Kasumi-1 (cell line): ENCODE results near the gene PRKCE.

Experiments
- DNase-seq, 2 experiments: peaks; one replicate each; lab custom pipeline; 2025; lab: John Stamatoyannopoulos, UW

Gene PRKCE

DNA sequence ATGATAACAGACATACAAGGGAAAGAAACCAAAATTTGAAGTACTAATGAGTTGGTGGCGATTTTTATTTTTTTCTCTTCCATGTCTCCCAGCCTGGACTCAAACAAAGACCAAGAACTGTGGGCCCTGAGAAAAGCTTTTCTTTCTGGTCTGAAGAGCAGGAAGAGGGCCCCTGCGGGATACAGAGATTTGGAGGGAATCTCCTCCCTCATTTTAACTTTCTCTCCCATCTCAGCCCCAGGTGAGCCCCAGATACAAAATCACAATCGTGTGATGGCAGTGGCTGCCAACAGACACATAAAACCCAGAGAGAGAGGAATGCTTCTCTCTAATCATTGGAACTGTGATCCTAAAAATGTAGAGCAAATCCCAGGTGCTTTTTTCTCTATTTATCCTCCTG, 19.5 kb upstream of the PRKCE start:
- no peak for DNase-seq

DNA sequence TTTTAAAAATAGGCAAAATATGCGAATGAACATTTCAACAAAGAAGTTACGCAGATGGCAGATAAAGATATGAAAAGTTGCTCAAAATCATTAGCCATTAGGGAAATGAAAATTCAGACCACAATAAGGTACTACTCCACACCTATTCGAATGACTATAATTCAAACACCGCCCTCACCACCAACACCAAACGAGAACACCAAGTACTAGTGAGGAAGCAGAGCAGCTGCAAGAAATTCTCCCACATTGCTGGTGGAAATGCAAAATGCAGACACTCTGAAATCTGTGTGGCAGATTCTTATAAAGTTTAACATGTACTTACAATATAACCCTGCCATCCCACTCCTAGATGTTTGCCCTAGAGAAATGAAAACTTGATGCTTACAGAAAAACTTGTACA, 17.3 kb upstream of the PRKCE start:
- DNase-seq = no peak

DNA sequence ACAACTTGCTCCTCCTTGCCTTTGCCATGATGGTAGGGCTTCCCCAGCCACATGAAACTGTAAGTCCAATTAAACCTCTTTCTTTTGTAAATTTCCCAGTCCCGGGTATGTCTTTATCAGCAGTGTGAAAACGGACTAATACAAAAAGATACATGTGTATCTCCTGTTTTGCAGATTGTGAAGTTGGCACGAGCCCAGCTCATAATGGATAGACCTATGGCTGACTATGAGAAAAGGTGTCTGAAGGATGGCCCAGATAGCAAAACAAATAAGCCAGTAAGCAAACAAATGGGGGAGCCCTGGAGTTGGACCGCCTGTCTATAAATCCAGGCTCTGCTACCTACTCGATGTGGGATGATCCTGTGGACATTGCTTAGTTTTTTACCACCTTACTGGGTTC, 15.5 kb upstream of the PRKCE start:
- no peak for DNase-seq

DNA sequence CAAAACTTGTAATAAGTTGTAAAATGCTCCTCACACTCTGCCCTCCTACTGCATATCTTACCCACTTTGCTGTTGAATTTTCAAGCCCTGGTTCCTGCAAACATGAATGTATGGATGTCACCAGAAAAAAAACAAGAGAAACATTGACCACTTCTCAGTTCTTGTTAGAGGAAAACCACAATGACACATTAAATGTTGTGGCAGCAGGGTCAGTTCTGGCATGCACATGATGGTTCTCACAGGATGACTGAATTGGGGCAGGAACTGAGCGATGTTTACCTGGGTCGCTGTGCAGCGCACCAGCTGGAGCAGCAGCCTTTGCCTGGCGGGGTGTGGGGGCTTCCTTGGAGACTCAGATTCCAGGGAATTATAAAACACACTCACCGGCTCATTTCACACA, 14.0 kb upstream of the PRKCE start:
- DNase-seq = peak; percentile 16 to 22

DNA sequence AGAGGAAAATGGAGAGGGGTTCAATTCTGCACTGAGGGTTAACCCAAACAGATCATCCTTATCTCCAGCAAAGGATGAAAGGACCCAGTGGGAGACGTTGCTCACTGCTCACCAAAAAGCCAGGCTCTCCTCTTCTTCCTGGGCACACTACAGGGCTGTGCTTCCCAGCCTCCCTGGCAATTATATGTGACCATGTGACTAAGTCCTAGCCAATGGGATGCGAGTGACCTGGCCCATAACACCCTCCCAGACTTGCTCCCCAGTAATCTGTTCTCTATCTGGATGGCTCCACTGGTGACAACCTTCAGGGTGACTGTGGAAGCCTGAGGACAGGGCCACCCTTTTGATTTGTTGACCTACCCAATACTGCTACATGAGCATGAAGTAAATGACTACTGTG, 10.9 kb upstream of the PRKCE start:
- no peak for DNase-seq

DNA sequence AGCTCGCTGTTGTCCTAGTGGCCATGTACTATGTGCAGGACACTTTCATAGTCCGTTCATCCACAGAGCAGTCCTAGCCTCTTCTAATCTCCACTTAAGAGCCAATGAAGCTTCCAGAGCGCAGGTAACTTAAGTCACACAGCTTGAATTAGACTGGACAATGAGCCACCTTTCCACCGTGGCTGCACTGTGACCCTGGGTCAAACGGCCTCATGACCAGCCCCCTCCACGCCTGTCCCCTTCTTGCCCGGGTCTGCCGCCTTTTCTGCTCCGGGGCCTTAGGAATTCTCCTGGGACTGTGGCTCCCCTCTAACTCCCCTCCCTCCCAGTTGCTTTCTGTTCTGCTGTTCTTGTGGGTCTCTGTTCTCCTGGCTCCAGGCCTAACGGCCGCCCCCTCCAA, 8.4 kb upstream of the PRKCE start:
- DNase-seq = no peak

DNA sequence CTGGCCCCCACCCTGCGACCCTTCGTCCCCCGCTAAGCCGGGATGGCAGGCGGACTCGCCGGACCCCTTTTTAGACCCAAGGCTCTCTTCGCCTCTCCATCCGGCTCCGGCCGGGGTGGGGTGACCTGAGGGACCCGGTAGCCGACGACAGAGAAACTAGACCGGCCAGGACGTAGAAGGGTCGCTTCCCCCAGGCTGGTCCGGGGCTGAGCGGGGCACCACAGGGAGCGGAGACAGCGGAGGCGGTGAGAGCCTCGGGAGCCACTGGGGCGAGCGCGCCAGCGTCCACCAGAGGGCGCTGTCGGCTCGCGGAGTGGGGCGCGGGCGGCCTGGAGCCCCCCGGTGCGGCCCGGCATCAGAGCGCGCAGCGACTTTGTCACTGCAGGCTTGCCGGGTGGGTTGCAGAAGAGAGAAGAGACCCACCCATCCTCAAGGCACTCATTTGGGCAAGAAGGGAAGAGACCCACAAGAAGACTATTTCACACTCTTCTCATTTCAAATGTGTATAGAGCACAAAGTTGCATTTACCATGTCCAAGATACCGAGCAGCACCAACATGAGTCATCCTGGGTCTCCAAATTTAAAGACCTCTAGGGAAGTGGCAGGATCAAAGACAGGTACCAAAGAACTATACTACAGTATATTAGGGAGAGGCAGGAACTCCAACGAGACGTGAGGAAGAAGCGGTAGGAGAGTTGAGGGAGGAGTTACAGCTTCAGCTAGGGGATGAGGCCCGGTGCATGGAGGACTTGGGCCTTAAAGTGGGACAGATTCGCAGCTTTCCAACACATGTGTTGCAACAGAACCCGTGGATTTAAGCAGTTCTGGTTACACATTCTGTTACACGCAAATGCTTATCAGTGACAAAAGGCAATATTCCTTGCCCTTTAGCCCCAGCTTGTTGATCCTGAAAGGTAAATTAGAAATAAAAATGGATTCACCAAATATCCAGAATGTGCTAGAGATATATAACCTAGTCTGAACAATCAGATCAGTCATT, 7.6 kb upstream of the PRKCE start:
- DNase-seq = peak; percentile 44 to 48

DNA sequence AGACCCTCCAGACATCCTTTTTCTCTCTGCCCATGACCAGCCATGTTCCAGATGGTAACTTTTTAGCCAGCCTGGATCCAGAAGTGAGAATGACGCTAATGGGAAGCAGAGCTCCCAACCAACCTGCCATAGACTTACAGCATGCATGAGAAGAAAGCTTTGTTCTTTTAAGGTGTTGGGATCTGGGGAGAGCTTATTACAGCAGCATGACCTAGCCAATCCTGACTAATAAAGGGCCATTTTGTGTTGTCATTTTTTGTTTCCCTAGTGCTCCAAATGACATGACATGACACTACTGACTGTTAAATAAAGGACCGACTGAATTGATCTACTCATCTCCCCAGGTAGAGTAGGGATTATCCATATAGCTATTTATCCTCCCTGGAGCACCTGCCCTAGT, 5.2 kb upstream of the PRKCE start:
- no peak for DNase-seq

DNA sequence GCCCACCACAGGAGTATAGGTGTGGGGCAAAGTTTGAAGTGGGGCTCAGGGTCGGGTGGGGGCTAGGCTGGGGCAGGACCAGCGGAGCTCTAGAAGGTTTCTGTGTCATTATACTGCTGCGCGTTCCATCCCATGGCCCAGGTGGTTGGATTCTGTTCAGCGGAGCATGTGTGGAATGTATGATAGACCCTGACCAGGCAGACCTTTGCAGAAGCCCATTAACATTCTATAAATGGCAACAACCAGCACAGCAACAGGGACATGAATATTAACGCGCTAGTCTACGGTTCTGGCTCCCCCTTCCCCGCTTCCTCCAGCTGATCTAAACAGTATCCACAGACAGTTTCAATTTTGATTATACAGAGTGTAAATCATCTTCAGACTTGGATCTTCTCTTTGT, 4.1 kb upstream of the PRKCE start:
- DNase-seq = no peak

DNA sequence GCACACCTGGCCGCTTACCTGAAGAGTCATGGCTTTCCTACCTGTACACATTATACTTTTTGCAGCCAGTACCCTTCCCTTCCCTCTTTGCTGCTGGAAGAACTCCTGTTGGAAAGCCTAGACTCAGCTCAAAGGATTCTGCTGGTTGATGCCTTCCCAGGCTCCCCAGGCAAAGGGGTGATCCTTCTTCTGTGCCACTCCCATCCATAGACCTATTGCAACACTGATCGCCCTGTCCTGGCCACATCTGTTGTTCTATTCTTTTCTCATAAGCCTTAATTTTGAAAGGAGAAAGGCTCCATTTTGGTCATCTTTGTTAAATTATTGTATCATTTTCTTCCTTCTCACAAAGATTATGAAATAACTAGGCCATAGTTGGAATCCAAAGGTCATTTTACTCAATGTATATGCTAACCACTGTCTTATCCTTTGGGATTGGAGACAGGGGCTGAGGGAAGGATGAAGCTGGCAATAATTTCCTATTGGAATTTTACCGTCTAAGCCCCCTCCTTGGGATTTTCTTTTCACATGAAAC, 3.4 kb upstream of the PRKCE start:
- no peak for DNase-seq

DNA sequence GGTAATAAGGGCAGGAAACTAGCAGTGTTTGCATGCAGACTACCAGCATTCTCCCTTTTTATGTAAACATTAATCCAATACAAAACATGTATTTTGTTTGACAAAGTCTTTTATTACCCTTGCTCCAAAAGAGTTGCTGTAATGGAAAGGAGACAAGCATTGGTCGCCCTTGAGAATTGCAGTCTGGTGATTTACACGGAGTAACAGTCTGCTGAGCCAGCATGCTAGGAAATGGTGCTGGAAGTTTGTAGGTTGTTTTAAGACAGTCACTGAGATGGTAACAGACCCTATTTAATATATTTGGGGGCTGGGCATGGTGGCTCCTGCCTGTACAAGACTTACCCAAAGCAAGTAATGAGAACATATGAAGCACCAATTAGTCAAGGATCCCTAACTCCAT, 2.8 kb upstream of the PRKCE start:
- no peak for DNase-seq

DNA sequence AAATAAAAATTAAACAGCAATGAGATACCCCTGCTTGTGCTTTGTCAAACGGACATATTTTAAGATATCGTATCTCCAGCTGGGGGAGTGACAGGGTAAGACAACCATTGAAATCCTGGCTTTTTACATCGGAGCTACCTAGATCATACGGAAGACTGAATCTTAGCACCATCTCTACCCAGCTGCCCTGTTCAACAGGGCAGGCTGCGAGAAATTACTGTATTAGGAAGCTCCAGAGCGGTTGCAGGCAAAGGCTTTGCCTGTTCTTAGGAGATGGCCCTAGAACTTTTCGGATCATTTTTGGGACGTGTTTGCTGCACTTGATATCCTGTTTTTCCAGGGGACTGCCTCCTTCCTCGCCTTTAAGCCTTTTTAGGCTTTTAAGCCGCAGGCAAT, 2.0 kb upstream of the PRKCE start:
- peak in 1 of 2 experiments; percentile 41 for DNase-seq

DNA sequence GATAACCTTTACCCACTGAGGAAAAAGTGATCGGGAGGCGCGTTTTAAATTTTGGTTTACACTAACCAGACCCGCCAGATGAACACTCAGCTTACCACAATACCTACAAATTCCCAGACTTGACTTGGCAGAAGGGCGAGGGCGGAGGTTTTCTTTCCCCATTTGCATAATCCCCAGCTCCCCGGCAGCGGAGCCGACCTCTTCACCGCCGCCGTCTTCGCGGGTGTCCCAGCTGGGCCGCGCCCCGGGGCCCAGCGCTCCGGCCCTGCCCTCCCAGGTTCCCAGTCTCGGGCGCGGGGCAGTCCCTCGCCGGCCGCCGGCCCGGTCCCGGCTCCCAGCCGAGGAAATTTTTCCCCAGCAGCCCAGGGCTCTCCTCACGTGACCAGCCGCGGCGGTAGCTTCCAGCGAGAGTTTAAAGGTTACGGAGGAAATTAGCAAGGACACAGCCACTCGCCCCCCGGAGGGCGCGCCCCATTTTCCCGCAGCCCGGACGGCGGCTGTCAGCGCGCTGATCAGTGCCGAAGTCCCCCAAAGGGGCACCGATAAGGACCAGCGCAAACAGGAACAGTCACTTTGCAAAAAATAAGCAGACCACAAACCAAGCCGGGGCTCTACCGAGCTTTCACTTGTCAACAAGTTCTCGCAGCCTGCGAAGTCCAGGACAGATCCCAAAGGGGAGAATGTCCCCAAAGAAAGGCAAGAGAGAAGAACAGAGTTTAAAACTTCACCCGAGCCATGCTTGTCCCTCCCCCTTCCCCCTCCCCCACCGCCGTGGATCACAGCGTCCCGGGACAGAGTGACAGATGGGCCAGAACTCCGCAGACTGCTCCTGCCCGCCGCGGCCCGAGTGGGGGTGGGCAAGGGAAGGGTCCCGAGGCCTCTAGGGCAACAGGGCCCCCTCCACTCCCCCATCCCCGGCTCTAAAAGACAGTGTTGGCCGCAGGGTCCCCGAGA, 1.3 kb upstream of the PRKCE start:
- DNase-seq = peak; percentile 41 to 43

DNA sequence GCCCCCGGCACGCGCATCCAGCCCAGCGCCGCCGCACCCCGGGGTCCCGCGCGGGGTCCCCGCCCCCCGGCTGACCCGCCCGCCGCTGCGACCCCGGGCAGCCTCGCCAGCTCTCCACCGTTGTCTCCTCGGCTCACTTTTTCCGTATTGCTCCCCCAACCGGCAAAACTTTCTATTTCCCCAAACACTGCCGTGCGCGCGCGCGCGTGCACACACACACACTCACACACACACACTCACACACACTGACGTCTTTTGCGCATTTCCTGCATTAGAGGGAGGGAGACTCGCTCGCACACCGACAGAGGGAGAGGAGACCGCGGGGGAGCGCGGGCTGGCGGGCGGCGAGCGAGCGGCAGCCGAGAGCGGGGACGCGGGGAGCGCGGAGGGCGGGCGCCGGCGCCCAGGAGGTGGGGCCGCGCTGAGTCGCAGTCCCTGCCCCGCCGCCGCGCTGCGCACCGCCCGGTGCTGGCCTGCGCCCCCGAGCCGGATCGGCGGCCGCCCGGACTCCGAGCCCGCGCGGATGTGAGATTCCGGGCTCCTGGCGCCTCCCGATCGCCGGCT, 542 bp upstream of the PRKCE start:
- DNase-seq = peak; percentile 89 to 91

DNA sequence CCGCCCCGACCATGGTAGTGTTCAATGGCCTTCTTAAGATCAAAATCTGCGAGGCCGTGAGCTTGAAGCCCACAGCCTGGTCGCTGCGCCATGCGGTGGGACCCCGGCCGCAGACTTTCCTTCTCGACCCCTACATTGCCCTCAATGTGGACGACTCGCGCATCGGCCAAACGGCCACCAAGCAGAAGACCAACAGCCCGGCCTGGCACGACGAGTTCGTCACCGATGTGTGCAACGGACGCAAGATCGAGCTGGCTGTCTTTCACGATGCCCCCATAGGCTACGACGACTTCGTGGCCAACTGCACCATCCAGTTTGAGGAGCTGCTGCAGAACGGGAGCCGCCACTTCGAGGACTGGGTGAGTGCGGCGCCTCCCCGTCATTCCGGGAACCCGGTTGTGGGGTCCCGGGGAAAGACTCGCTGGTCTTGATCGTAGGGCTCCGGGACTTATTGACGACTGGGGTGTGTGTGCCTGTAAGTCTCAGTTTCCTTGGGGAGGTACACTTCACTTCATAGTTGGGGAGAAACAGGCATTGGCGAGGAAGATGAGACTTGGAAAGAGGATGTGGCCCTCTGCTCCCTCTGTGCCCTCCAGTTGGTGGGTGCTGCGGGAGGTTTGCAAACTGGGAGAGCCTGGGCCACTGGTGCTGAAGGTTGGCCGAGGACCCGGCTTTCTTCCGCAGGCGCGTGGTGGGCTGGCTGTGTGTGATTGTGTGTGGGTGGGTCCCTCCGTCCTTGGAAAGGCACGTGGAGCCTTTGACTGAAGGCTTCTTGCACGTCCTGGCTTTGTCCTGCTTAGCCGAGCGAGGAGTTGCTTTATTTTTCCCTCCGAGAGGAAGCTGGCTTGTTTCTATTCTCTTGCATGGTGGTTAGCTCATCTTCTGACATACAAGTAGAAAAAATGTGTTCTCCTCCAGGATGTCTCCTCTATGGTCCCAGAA, 886 bp downstream of the PRKCE start:
- no peak for DNase-seq

DNA sequence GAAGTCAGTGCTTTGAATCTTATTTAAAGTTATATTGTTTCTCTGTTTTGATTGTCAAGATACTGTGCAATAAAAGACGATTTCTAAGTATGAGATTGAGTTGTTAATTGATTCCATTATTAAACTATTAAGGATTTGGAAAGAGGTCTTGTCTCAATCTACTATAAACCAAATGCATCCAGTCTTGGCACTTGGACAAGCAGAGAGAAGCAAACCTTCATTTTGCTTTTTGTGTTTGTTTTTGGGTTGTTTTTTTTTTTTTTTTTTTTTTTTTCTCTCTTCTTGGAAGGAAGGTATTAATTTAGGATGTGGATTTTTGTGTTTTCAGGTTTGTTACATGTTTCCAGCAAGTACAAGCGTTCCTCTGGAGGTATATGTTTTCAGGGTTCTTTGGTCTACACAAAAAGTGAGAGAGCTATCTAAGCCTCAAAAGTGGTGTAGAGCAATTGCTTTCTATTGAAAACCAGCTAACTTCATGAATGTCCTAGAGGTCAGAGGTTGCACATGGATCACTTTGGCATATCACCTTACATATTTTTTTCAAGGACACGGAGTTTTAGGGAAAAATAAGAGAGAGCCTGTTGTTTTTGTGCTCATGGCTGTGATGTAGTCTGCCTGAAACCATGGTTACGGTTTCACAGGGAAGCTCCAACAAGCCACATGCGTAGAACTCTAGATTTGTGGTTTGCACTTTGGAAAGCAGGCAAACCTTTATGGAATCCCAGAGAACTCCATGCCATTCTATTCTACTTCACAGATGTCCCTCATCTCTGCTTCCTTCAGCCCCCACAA, 1.8 kb downstream of the PRKCE start:
- no peak for DNase-seq

DNA sequence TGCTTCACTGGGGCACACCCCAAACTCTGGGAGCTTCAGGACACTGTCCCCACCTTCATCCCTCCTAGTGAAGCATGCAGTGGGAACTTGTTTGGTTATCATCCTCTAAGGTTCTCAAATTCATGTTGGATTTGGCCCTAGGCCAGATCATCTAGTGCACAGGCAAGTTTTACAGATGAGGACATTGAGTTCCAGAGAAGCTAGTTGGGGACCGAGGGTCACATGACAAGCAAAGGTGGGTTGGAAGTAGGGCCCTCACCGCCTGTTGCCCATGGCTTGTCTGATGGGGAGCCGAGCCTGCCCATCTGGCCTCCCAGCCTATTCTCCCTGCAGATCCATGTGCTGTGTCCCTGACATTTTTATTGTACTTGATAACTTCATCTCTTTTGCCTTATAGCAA, 2.8 kb downstream of the PRKCE start:
- DNase-seq = no peak

DNA sequence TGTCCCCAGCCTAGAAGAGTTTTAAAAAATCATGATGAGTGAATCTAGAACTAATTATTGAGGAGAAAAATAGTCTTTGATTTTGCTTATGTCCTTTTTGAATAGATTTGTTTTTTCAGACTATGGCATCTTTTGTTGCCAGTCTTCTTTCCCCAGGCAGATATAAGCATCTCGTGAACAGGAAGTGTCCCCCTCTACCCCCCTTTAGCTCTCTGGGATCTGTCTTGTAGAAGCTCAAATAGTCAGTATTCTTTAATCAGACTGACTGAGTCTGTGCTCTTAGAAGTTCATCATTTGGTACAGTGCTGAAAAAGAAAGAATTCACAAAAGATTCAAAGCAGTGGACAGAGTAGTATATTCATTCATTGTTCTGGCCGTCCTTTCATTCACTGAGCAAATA, 10.4 kb downstream of the PRKCE start:
- no peak for DNase-seq

DNA sequence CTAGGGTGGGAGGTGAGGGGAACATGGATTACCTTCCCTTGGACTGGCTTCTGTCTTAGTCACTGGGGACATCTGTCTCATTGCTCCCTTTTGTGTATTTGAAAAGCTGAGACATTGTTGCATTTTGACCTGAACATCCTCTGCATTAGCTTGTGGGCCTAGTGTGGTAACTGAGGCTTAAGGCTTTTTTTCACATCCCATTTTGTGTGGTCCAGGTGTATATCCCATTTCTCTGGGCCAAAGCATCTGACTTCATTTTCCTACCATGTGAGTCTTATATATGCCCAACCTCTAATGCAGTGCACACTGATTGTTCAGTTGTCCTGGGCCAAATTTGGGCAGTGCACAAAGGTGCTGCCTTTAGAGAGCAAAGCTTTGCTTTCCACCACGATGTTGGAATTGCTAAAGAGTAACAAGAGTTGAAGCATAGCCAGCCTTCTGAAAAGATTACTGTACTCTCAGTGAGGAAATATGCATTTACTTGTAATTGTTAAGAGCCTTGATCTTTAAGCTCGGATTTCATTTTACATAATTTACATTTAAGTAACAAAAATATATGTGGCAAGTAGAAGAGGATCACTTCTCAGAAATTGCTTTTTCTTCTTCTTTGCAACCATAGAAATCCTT, 13.3 kb downstream of the PRKCE start:
- DNase-seq = no peak

DNA sequence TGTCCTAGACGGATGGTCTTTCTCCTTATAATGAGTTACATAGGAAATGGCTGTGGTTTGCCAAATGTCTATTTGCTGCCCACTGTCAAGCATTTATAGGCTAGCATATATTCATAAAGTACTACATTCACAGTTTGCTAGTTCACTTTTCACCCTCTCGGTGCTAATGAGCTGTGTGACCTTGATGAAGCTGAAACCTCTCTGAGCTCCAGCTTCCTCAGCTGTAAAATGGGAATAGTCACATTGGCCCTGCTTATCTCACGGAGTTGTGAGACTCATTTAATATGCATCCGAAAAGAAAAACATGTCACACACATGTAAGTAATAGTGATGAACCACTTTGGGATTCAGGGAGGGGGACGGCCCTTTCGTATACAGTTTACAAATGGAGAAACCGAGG, 17.0 kb downstream of the PRKCE start:
- DNase-seq = no peak
